ENCODE data around the gene VPS13D. TPM values are rescaled to one million over a fixed set of nuclear protein-coding genes. Genes with fewer than 3 reads are reported as not detected.

The VPS13D gene
- total and polyA plus RNA-seq, 2 of the 4 experiments (the other 2 are of a cell fraction), result 9.0 to 16.3 TPM

GRCh38 chr1:12544992-12545391 is 315.2 kb downstream of the VPS13D start:
- in situ Hi-C loops (cut with MboI; ENCODE audit: low sequenced_read_pairs) (no loop called here), intact Hi-C loops (cut with micrococcal nuclease) (loop anchor here (5.0 kb wide), 1 partner anchor 63 kb away; no protein-coding TSS in a partner anchor), dilution Hi-C loops (cut with HindIII; ENCODE audit: low sequenced_read_pairs, unreplicated experiment) (no loop called here)
- H2BK15ac ChIP-seq (ENCODE audit: low read depth, low read length), result no peak overlapping the region
- WGBS, 2 experiments (ENCODE audit: extremely low coverage in 2 of 2, insufficient read length in 1 of 2), result no CpG with 5 or more reads among the region's 8 CpGs
- no peak overlapping the region for H2BK5ac ChIP-seq (ENCODE audit: low read depth, low read length, poor library complexity, severe bottlenecking)
- DNase-seq (no peak), ATAC-seq (ENCODE audit: low read depth) (no peak)
- no peak overlapping the region for H2AFZ ChIP-seq (replicated peaks; ENCODE audit: low read length, poor library complexity)
- H3K9ac ChIP-seq (ENCODE audit: low read depth, low read length), result no peak overlapping the region
- ChIA-PET CTCF (no interaction called here), POLR2A (ENCODE audit: unreplicated experiment) (no interaction called here)
- no peak overlapping the region for H3K4me2 ChIP-seq (ENCODE audit: low read depth, low read length)
- H2AK9ac ChIP-seq (replicated peaks; ENCODE audit: low read depth, low read length, poor library complexity), result no peak overlapping the region
- no peak overlapping the region for H2AK5ac ChIP-seq (ENCODE audit: low read depth, low read length)
- no peak overlapping the region for H2BK120ac ChIP-seq (ENCODE audit: low read depth, low read length)
- peaks cover 4% of the 10 kb centered on the region for H3K9me1 ChIP-seq (ENCODE audit: insufficient read depth, low read length)
- H3K4me3 ChIP-seq (ENCODE audit: insufficient read depth, low read depth, low read length), result no peak overlapping the region
- H3K14ac ChIP-seq (replicated peaks; ENCODE audit: low read depth, low read length), result 0 out of 2 replicates have a peak overlapping the region, but pooled peaks have one; percentile 64
- peak overlapping the region; percentile 19 for H3K4ac ChIP-seq (ENCODE audit: low read depth, low read length)
- H3K27me3 ChIP-seq (ENCODE audit: control insufficient read depth, insufficient read depth, low read length), result peaks cover 7% of the 10 kb centered on the region; the same call in 1 of the 2 replicates
- no peak overlapping the region for H3K27ac ChIP-seq (ENCODE audit: insufficient read depth, low read length)
- no peak overlapping the region for H4K91ac ChIP-seq (ENCODE audit: insufficient read depth, low read depth, low read length)
- TF ChIP-seq CEBPB (IDR thresholded peaks at IDR 0.05; ENCODE audit: low read depth, low read length), result no peak
- no peaks in the 10 kb centered on the region for H3K36me3 ChIP-seq (ENCODE audit: control insufficient read depth, insufficient read depth, low read length)
- H3K23ac ChIP-seq (ENCODE audit: low read depth, low read length), result no peak overlapping the region
- BruUV-seq (replicated peaks), result no TSS peak
- H2BK20ac ChIP-seq (ENCODE audit: low read depth, low read length), result no peak overlapping the region
- H3K56ac ChIP-seq (ENCODE audit: extremely low read depth, insufficient read depth, low read length), result no peak overlapping the region
- no peak overlapping the region for H4K5ac ChIP-seq (ENCODE audit: low read depth, low read length)
- H3K79me1 ChIP-seq (ENCODE audit: low read depth in 1 of 2, low read length in 2 of 2), result no peaks in the 10 kb centered on the region
- H4K20me1 ChIP-seq (ENCODE audit: insufficient read depth, low read length), result no peaks in the 10 kb centered on the region
- peaks cover 25% of the 10 kb centered on the region for H3K4me1 ChIP-seq (ENCODE audit: control insufficient read depth, insufficient read depth, low read length)
- H3K9me3 ChIP-seq (ENCODE audit: control insufficient read depth, insufficient read depth, low read length), result no peaks in the 10 kb centered on the region
- H3K18ac ChIP-seq (ENCODE audit: low read depth, low read length), result no peak overlapping the region; the same call in 1 of the 2 replicates
- H4K8ac ChIP-seq (ENCODE audit: low read depth in 2 of 2, low read length in 2 of 2), result no peak overlapping the region
